SH-SY5Y (cell line): ENCODE measurements around the gene GCK.

Experiments used
- GATA2 ChIP-seq: IDR thresholded peaks from 2 replicates; pipeline ENCODE4 v1.6.1; 2011; ENCODE audit warnings: mild to moderate bottlenecking, low read depth, low read length
- GATA3 ChIP-seq: IDR thresholded peaks from 2 replicates; pipeline ENCODE4 v1.6.1; 2011; ENCODE audit warnings: low read depth, mild to moderate bottlenecking, low read length, moderate library complexity

DNA sequence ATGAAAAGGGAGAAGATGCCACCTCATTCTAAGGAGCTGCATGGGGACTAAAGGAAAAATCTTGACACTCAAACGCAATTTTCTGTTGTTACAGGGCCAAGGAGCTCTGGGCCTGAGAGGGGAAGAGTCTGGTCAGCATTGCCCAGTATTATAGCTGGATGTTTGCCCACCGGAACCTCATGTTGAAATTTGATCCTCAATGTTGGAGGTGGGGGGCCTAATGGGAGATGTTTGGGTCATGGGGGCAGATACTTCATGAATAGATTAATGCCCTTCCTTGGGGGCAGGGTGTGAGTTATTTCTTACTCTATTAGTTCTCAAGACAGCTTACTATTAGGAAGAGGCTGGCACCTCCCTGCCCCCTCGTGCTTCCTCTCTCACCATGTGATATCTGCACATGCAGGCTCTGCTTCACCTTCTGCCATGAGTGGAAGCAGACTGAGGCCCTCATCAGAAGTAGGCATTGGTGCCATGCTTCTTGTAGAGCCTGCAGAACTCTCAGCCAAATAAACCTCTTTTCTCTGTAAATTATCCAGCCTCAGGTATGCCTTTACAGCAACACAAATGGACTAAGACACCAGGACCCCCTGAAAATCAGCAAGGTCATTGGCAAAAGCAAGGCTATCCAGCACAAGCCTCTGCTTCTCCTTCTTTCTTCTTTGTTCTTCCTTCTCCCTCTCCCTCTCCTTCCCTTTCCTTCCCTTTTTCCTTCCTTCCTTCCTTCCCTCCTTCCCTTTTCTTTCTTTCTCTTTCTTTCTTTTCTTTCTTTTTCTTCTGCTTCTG lies 15.1 kb downstream of the GCK start:
- TF ChIP-seq GATA3 (no peak), GATA2 (no peak)
